Left hindlimb (tissue), 1 donor: Measurements from ENCODE around the gene EIF3F.
A peak's percentile ranks its signal among the peaks of the same experiment; 100 is the strongest.

ENCODE experiments used
- DNase-seq: peaks from one replicate; pipeline ENCODE4 v3.0.0-alpha.2; 2018

Gene EIF3F

DNA sequence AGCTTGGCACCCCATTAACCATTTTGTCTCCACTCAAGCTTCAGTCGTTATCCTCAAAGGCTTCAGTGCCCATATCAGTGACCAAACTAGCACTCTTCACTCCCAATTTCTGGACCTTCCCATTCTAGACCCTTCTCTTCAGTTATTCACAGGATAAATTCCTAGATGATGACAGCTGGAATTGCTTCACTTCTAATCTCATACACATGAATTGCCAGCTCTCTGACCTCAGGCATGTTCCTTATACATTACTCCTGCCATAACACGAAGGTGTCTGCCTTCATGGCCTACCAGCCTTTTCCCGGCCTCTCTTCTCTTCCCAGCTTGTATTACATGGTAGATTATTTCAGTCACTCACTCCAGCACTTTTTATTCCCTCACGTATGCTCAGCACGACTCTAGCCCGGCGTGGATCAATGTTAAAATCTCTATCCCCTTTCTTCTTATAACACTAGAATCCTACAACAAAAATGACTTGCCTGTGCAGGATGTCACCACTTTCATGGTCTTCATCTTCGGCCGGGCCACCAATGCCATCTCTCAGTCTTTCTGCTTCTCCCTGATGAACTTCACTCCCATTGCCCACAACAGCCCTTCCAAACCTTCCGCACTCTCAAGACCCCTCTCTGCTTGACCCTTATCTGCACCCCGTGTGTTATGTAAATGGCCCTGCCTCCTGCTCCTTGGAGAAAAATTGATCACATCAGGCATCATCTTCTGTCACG, 36.9 kb downstream of the EIF3F start:
- DNase-seq, result no peak

DNA sequence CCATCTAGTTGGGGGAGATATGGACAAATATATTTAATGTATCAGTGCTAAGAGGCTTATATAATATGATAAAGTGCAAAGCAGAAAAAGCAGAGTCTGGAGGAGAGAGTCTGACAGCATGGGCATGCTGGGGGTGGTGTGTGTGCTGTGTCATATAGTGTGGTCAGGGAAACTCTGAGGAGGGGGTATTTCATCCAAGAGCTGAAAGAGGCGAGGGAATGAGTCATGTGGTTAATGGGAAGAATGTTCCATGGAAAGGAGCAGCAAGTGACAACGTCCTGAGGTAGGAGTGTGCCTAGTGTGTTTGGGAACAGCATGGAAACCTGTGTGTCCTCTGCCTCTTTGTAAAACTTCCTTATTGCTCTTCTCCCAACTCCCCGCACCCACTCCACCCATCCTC, 38.0 kb downstream of the EIF3F start:
- no peak for DNase-seq

DNA sequence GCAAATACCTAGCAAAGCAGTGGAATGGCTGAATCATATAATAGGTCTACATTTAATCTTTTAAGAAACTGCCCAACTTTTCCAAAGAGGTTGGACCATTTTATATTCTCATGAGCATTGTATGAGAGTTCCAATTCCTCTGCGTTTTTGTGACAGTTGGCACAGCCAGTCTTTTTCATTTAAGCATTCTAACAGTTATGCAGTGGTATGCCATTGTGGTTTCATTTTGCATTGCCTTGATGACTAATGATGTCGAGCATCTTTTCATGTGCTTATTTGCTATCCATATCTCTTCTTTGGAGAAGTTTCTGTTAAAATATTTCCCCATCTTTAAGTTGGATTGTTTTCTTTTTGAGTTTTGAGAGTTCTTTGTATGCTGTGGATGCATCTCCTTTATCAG, 38.7 kb downstream of the EIF3F start:
- no peak for DNase-seq

DNA sequence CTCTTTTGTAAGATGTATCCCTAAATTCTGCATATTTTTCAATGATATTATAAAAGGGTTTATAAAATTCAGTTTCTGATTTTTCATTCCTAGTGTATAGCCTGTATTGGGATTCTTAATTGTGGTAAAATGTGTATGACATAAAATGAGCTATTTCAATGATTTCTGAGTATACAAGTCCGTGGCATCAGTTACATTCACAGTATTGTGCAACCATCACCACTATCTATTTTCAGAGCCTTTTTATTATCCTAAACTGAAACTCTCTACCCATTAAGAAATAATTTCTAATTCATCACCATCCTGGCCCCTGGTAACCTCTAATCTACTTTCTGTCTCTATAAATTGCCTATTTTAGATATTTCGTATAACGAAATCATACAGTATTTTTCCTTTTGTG, 39.8 kb downstream of the EIF3F start:
- no peak for DNase-seq

DNA sequence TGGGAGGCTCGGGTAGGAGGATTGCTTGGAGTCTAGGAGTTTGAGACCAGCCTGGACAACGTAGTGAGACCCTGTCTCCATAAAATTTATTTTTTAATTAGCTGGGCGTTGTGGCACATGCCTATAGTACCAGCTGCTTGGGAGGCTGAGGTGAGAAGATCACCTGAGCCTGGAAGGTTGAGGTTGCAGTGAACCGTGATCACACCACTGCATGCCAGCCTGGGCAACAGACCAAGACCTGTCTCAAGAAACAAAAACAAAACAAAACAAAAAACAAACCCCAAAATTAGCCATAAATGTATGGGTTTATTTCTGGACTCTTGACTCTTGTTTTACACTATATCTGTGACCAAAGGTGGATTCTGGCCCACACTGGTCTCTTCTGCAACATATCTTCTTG, 41.6 kb downstream of the EIF3F start:
- DNase-seq, result no peak

DNA sequence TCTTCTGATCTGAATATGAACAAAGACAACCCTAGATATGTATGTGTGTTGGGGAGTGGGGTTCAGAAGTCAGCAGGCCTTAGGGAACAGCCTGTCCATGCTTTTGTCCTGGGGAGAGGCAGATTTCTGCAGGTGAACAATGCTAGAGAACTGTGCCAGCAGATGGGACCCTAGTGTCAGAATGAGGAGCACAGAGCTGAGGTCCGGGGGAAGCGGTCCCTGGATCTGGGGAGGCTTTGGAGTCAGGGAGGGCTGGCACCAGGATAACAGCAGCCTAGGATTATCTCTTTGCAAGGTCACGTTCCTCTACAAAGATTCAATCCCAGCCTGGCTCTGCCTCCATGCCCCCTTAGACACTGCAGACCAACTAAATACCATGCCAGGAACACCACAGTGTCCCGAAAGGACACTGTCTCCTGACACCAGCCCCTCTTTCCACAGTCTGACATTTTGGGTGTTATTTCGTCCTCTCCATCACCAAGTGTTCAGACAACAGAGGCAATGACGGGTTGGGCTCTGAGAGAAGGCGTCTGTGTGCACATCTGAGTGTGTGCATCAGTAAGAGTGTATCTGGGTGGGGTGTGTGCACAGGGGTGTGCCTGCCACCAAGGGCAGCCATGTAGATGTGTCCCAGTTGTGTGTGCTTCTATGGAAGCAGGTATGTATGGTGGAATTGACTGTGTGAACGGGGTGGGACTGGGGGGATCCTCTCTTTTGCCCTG, 43.5 kb downstream of the EIF3F start:
- no peak for DNase-seq

DNA sequence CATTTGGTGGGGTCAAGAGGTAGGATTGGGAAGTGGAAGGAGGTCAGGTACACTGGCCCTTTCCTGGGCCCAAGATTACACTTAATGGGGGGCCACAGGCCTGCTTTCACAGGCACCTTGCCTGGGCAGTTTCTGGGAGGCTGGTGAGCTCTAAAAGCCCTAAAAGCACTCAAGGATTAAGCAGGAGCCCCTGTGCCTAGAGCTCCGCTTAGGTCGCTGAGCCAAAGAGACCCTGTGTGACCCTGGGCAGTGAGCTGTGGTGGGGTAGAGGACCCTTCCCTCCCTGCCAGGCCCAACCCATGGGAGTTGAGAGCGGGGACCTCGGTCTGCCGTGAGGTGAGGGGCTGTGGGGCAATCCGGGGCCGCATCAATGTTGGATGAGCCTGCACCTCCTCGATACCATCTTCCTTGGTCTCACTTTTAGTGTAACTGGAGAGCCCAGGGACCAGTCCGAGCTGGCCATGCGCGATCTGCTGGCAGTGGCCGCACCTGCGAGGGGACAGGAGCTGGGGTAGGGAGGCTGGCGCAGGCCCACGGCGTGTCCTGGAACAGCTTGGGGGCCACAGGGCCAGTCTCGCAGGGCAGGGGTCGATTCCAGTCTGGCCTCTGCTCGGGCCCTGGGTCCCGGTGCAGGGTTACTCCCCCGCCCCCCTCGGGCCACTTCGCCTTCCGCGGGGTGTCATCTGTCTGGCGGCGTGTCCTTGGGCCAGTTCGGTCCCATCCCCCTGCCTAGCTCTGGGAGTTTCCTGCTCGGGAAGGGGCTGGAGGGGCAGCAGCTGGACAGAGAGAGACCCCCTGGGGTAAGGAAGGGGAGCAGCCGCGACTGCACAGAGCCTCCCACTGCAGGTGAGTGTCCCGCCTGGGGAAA, 44.3 kb downstream of the EIF3F start:
- no peak for DNase-seq

DNA sequence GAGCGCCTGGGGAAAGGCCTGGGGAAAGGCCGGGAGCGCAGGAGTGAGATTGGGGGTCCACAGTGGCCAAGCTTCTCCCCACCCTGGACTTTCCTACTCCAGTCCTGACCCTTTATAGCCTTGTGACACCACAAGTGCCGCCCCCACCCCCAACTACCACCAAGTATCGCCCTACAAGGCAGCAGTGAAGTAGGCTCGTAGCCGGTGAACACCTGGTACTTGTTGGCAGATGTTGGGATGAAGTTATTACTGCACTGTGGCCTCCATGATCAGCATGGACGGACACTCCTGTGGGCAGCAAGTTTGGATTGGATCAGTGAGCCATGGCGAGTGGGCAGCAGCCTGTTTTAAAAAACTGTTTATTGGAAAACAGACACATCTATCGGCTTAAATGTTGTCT, 45.0 kb downstream of the EIF3F start:
- DNase-seq, result no peak

DNA sequence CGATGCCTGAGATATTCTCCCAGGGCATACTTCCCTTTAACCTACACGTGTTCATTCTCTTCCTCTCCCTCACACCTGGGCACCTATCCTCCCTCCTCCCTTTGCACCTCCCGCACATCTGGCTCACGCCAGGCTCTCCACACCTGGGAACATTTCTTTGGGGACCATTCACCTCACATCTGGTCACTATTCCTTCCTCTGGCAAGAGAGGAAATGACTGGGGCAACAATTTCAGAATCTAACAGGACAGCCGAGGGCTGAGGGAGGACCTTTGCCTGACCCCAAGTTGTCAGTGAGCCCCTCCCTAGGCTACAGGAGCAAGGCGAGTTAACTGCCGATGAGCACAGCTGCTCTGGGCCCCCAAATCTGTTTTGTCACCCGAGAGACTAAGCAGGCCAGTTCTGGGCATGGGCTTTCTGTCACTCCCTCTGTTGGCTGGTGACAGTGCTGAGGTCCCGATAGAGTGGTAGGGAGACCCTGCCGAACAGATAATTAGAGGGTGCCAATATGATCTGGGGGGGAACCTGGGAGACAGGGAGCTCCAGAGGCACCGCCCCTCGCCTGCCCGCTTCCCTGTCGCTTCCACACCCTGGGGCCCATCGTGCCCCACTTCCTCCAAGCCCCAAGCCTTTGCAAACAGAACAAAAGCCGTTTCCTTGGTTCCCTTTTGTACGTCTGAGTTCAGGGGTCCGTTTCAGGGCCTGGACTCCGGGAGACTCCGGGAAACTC, 45.6 kb downstream of the EIF3F start:
- no peak for DNase-seq

DNA sequence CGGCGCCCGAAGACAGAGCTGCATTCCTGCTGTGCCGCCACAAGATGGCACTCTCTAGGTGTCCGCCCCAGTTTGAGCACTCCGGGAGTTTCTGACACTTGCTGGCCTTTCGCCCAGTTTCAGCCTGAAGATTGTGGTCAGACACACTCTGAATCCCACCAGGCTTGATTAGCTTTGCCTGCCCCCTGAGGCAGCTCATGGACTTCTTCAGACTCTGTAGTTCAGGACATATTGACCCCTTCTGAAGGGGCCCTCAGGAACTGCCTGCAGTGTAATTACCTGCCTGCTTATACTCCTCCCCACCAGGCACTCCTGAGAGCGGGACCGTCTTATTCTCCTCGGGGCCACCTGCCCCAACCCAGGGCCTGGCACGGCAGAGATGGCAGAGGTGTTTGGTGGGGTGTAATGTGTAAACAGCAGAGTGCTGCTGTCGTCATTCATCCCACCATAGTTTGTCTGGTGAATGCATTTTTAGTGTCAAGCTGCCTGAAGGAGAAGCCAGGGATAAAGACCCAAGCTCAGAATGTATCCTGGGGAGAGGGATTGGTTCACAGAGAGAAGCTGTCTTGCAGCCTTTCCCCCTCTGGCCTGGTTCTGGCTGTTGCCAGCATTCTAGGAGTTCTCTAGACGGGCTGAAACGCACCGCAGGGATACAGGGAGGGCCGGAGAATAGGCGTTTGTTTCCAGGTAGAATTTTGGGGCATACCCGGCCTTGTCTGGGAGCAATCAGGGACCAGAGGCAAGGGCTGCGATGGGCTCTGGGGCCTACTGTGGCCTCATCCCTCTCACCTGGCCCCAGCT, 46.4 kb downstream of the EIF3F start:
- DNase-seq, result peak; percentile 85

DNA sequence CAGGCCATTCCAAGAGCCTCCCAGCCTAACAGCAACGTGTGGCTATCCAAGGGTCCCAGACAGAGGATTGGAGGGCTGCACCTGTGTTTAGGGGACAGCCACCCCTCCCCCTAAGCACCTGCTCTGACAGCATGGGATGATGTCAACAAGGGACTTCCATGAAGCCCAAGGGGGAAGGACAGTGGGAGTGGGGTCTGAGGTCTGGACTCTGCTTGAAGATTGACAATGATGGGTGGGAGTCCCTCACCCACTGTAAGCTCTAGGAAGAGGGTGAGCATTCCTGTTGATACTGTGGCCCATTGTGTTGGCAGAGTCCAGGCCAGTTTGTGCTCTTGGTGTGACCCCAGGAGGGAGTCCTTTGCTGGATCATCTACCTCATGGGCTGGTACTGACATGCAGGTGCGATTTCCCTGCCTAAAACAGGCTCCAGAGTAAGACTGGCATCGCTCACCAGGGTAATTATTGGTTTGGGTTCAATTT, 47.0 kb downstream of the EIF3F start:
- no peak for DNase-seq

DNA sequence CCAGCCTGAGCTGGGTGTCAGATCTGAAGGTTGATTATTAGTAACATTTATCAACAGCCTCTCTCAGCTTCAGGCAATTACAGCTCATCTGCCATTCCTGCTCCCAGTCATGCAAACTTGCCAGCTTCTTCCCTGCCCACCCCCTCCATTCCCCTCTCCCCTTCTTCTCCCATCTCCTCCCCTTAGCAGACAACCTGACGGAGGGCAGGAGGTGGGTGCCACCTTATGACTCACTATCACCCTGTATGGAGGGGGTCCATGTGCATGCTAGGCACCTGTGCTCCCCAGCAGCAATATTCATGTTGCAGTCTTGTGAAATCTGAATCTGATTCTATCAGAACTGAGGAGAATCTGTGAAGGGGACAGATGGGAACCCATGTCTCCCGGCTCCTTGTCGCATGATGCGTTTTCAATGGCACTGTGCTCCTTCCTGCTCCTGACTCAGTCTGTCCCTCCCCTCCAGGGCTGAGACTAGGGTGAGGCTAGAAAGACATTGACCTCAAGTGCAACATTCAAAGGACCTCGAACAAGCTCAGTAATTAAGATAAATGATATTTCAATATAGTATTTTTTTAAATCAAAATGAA, 47.6 kb downstream of the EIF3F start:
- no peak for DNase-seq

DNA sequence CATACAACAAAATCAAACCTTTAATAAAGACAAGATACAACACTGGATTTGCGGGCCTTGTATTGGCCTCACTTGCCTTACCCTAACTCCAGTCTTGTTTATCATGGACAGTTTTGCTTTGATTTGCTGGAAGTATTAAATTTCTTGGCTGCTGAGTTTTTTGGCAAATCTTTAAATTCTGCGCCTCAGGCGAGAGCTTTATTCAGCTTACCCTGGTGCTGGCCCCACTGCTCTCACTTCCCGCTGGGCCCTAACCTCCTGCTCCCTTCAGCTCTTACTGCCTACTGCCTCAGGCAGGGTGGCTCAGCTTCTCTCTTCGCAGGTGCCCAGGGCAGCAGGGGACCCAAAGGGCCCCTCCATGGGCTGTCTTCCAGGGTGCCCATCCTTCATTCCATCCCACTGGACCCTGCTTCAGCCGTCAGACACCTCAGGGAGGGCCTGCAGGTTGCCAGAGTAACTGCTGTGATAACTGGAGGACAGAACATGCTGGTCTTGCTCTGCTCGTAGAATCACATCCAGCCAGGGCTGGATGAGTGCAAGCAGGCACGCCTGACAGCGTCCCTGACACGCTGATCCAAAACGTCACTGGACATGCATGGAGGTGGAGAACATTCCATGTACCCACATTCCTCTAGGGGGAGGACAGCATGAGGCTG, 48.2 kb downstream of the EIF3F start:
- no peak for DNase-seq

DNA sequence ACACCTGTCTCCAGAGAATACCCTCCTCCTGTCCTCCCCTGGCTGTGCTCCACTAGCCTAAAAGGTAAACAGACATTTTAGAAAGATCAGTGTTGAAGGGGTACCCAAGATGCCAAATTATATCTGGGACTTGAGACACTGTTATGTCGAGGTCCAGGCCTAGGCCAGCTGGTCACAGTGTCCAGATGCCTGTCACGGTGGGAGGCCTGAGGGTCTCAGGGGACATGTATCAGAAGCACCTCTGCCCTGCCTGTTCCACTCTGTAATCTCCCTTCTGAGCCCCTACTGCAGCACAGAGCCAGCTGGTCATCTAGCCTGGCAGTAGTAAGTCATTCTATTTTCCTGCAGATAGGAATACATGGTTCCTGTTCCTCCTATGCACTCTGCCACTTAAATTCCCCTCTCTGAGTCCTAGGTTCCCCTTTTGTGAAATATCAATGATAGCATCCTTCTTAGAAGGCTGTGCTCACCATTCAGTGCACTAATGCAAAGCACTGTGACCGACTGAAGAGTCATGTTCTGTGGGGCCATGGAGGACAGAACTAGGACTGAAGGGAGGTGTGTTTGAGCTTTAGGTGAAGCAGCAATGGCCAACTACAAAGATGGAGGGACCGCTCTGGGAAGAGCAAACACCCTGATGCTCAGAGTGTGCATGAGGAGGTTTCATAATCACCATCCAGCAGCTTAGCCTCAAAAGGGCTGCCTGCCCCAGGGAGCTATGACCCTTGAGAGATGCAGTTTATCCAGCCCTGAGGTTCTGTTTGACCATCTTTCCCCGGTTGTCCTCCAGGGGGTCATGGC, 49.1 kb downstream of the EIF3F start:
- no peak for DNase-seq

DNA sequence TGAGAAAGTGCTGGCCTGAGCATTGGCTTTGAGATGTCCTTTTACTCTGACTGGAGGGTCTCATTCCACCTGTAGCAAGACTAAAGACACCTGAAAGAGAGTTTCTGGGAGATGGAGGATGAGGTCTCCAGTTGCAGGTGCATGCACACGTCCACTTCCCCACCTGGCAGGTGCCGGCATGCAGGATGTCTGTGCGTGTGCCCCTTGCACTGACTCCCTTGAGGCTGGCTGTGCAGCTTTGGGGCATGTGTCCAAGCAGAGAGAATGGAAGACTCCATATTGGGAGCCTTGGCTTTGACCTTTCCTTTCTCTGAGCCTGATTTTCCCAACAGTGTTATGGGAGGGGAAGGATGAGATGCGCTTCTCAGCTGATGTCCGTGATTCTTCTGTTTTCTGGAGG, 49.8 kb downstream of the EIF3F start:
- no peak for DNase-seq

DNA sequence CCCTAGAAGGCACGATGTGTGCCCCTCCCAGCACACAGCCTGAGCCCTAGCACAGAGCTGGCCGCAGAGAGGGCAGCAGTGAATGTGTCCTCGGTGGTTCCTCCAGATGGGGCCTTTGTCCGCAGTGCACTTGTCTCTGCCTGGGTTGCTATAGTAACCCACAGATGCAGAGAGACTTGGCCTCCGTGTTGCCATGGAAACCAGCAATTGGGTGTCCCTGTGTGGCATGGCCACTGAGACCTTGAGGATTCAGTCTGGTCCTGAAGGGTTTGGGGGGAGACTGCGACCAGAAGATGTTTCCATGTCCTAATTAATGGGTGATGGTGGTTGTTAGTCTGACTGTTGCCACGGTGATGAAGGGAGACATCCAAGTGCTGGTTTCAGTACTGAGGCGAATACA, 51.3 kb downstream of the EIF3F start:
- no peak for DNase-seq

DNA sequence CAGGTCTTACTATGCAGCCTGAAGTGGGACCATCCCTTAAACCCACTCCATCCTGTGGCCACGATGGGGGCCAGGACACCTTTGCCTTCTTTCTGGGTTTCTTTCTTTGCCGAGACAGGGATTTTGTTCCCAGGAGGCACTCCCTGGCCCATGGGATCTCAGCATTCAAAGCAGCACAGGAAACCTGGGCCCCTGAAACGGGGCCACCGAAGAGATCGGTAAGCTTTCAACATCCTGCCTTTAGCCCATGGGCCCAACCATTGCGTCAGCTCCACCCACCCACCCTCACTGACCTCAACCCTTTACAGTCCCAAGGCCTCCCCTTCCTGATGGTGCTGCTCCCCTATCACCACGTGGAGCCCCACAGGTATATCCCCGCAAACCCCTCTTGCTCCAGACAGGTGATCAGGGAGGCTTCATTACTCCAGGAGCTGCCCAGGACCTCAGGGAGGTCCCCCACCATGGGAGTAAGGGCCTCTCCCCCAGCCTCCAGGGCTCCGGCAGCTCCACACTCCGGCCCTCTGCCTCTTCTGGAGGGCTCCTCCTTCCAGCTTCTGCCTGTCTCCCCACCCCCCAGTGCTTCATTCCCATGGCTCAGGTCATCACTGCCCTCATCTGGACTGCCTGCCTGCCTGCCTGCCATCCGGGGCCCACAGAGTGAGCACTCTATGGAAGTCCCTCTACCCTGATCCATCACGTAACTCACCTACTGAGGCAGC, 51.8 kb downstream of the EIF3F start:
- no peak for DNase-seq

DNA sequence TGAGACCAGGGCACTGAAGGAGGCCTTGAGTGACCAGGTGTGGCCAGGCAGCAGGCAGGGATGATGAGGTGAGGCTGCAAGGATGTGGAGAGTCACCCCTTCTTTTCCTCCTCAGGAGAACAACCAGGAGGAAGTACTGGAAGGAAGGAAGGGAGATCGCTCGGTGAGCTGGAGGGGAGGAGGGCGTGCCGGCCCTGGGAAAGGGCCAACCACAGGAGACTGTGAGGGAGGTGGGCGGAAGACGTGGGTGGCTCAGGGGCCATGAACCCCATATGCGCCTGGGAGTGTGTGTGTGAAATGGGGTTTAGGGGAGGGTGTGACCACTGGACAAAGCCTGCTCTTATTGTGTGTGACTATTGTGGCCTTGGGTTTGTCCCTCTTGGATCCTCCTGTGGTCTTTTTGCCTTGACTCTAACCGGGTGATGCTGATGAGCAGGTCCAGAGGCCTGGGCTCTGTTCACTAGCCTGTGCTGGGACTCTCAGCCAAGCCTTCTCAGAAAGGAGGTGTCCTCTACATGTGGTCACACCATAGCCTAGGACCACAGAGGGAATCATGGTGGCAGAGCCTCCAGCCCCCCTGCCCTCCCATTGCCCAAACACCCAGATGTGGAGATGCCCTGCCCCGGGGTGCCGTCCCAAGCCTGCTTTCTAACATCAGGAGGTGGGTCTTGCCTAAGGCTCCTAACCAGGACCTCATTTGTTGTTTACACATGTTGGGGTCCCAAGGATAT, 52.6 kb downstream of the EIF3F start:
- DNase-seq, result no peak
